HepG2 (cell line): ENCODE results near the gene GLIPR1L1. TPM values are rescaled to one million over a fixed set of nuclear protein-coding genes. Genes with fewer than 3 reads are reported as not detected.

Experiments
- ATAC-seq: fragments of 200-7000 bp; cut with Tn5 transposase; 3 replicates; pipeline ENCODE4 v1.9.1; 2020; ENCODE audit warnings: mild to moderate bottlenecking, moderate library complexity
- BruUV-seq: library from RNA; stranded (reverse); fragments of 400-500 nt; replicated peaks from 2 replicates; lab custom pipeline; 2021; lab: Mats Ljungman, UMichigan
- CTCF ChIA-PET: fragments of 300-600 bp; formaldehyde crosslinking; extraction: SDS; loops from one replicate; lab custom pipeline; 2021; ENCODE audit warnings: low total read pairs, inconsistent platforms, low intra/inter-chr PET ratio; lab: Yijun Ruan, JAX
- POLR2A ChIA-PET: fragments of 350-600 bp; sonication (Branson Sonifier 250); formaldehyde crosslinking; loops from one replicate; lab custom pipeline; 2020; ENCODE audit warnings: antibody characterized with exemption, inconsistent platforms; lab: Yijun Ruan, JAX
- DNase-seq: peaks from one replicate; pipeline ENCODE4 v3.0.0-alpha.2; 2015; ENCODE audit warnings: low spot score
- FAIRE-seq: peaks from 3 replicates; lab custom pipeline; 2011; peaks lifted over from hg19 to GRCh38; lab: Jason Lieb, UNC
- H2AFZ ChIP-seq: one replicate; pipeline ENCODE4 v1.6.1; 2011; ENCODE audit warnings: low read length, inconsistent platforms
- H3K27ac ChIP-seq: fragments of 300-600 bp; 3 replicates; pipeline ENCODE4 v1.8.0; 2011; ENCODE audit warnings: mixed run types, mild to moderate bottlenecking, mixed read lengths, low read length, inconsistent platforms; ENCODE audit not compliant: insufficient read depth; ENCODE audit errors: extremely low read length
- H3K27me3 ChIP-seq, 2 experiments: fragments of 200-600 bp in 1 of 2; 2 replicates in 1 of 2; 3 replicates in 1 of 2; pipeline versions ENCODE4 v1.6.0 to v1.8.0; 2011; ENCODE audit warnings: low read length in 2 of 2, mild to moderate bottlenecking in 2 of 2, moderate library complexity in 2 of 2, inconsistent platforms in 1 of 2; ENCODE audit not compliant: insufficient read depth in 2 of 2, control insufficient read depth in 1 of 2
- H3K36me3 ChIP-seq, 2 experiments: fragments of 200-600 bp in 1 of 2; replicated peaks in 1 of 2; 2 replicates in 1 of 2; 3 replicates in 1 of 2; pipeline versions ENCODE4 v1.5.1 to v1.8.0; 2011; ENCODE audit warnings: low read length in 2 of 2, inconsistent platforms in 1 of 2; ENCODE audit not compliant: insufficient read depth in 2 of 2, control insufficient read depth in 1 of 2
- H3K4me1 ChIP-seq: 2 replicates; pipeline ENCODE4 v1.5.1; 2012; ENCODE audit warnings: low read length, inconsistent platforms; ENCODE audit not compliant: insufficient read depth
- H3K4me2 ChIP-seq: 2 replicates; pipeline ENCODE4 v1.6.0; 2011; ENCODE audit warnings: low read depth, low read length, inconsistent platforms
- H3K4me3 ChIP-seq, 3 experiments: fragments of 200-600 bp in 1 of 3; sonication (generic), shearing (Covaris generic) in 1 of 3; replicated peaks in 1 of 3; 2 replicates each; pipeline ENCODE4 v1.5.1; 2011 to 2016; ENCODE audit warnings: low read length in 3 of 3, inconsistent platforms in 2 of 3, low read depth in 2 of 3, mild to moderate bottlenecking in 2 of 3, control low read depth in 1 of 3, mixed read lengths in 1 of 3; ENCODE audit not compliant: insufficient read depth in 1 of 3
- H3K79me2 ChIP-seq: one replicate; pipeline ENCODE4 v1.6.1; 2011; ENCODE audit warnings: low read length, inconsistent platforms; ENCODE audit not compliant: insufficient read depth
- H3K9ac ChIP-seq: 2 replicates; pipeline ENCODE4 v1.6.0; 2011; ENCODE audit warnings: mild to moderate bottlenecking, low read depth, low read length, inconsistent platforms; ENCODE audit not compliant: insufficient read depth
- H3K9me3 ChIP-seq: 2 replicates; pipeline ENCODE4 v1.5.1; 2012; ENCODE audit warnings: mild to moderate bottlenecking, low read length
- H4K20me1 ChIP-seq: 2 replicates; pipeline ENCODE4 v1.6.0; 2011; ENCODE audit warnings: inconsistent platforms, mild to moderate bottlenecking, low read length, moderate library complexity; ENCODE audit not compliant: insufficient read depth
- ARNT2 ChIP-seq: sonication (generic); formaldehyde crosslinking; IDR thresholded peaks from 2 replicates; pipeline ENCODE4 v1.8.0; 2022; ENCODE audit warnings: mild to moderate bottlenecking, low read depth, missing genetic modification reagents, moderate library complexity
- BCL6 ChIP-seq: IDR thresholded peaks from 2 replicates; pipeline ENCODE4 v1.6.1; 2016; ENCODE audit warnings: missing genetic modification reagents, missing compliant biosample characterization
- DNMT1 ChIP-seq: sonication (generic); formaldehyde crosslinking; IDR thresholded peaks from 2 replicates; pipeline ENCODE4 v1.5.1; 2020; ENCODE audit warnings: mild to moderate bottlenecking, missing genetic modification reagents
- EEA1 ChIP-seq: sonication (generic); formaldehyde crosslinking; IDR thresholded peaks from 2 replicates; pipeline ENCODE4 v1.5.1; 2020; ENCODE audit warnings: mild to moderate bottlenecking, missing genetic modification reagents, borderline replicate concordance
- GZF1 ChIP-seq: sonication (generic); formaldehyde crosslinking; IDR thresholded peaks from 2 replicates; pipeline ENCODE4 v1.5.1; 2020; ENCODE audit warnings: mild to moderate bottlenecking, missing genetic modification reagents
- MAFF ChIP-seq: IDR thresholded peaks from 2 replicates; pipeline ENCODE4 v1.6.1; 2011; ENCODE audit warnings: low read depth, low read length, improper control_type of control experiment
- MEF2D ChIP-seq: sonication (generic); formaldehyde crosslinking; IDR thresholded peaks from 2 replicates; pipeline ENCODE4 v1.5.1; 2020; ENCODE audit warnings: mild to moderate bottlenecking, missing genetic modification reagents
- NFYC ChIP-seq: IDR thresholded peaks from 2 replicates; pipeline ENCODE4 v1.6.1; 2016; ENCODE audit warnings: missing genetic modification reagents, missing compliant biosample characterization
- PHF21A ChIP-seq: sonication (generic); formaldehyde crosslinking; IDR thresholded peaks from 2 replicates; pipeline ENCODE4 v1.5.0; 2020; ENCODE audit warnings: mild to moderate bottlenecking, missing genetic modification reagents
- SCMH1 ChIP-seq: sonication (generic); formaldehyde crosslinking; IDR thresholded peaks from 2 replicates; pipeline ENCODE4 v1.9.0; 2021; ENCODE audit warnings: missing genetic modification reagents, mild to moderate bottlenecking, borderline replicate concordance
- SP2 ChIP-seq: sonication (generic); formaldehyde crosslinking; IDR thresholded peaks from 2 replicates; pipeline ENCODE4 v1.5.1; 2020; ENCODE audit warnings: mild to moderate bottlenecking, missing genetic modification reagents
- STAG1 ChIP-seq: sonication (generic); formaldehyde crosslinking; IDR thresholded peaks from 2 replicates; pipeline ENCODE4 v1.4.0; 2020; ENCODE audit warnings: missing genetic modification reagents
- TP53 ChIP-seq: sonication (generic); formaldehyde crosslinking; conservative IDR thresholded peaks from 2 replicates; pipeline ENCODE4 v1.4.0; 2020; ENCODE audit warnings: missing genetic modification reagents
- ZBTB38 ChIP-seq: sonication (generic); formaldehyde crosslinking; IDR thresholded peaks from 2 replicates; pipeline ENCODE4 v1.5.1; 2020; ENCODE audit warnings: mild to moderate bottlenecking, missing genetic modification reagents
- ZBTB42 ChIP-seq: sonication (generic); formaldehyde crosslinking; IDR thresholded peaks from 2 replicates; pipeline ENCODE4 v1.5.0; 2020; ENCODE audit warnings: mild to moderate bottlenecking, missing genetic modification reagents
- ZNF335 ChIP-seq: sonication (generic); formaldehyde crosslinking; IDR thresholded peaks from 2 replicates; pipeline ENCODE4 v1.4.0; 2020; ENCODE audit warnings: missing genetic modification reagents
- ZNF530 ChIP-seq: sonication (generic); formaldehyde crosslinking; IDR thresholded peaks from 2 replicates; pipeline ENCODE4 v1.5.0; 2020; ENCODE audit warnings: low read depth, mild to moderate bottlenecking, missing genetic modification reagents
- ZNF552 ChIP-seq: sonication (generic); formaldehyde crosslinking; IDR thresholded peaks from 2 replicates; pipeline ENCODE4 v1.9.0; 2022; ENCODE audit warnings: missing genetic modification reagents, mild to moderate bottlenecking, borderline replicate concordance
- ZNF7 ChIP-seq: IDR thresholded peaks from 2 replicates; pipeline ENCODE4 v1.6.1; 2016; ENCODE audit warnings: missing biosample characterization, missing genetic modification reagents
- ZNF766 ChIP-seq: sonication (generic); formaldehyde crosslinking; IDR thresholded peaks from 2 replicates; pipeline ENCODE4 v1.5.0; 2020; ENCODE audit warnings: missing genetic modification reagents, borderline replicate concordance
- ZNF841 ChIP-seq: sonication (generic); formaldehyde crosslinking; IDR thresholded peaks from 2 replicates; pipeline ENCODE4 v1.8.1; 2023; ENCODE audit warnings: missing genetic modification reagents, borderline replicate concordance
- WGBS: methylation state at CpG from one replicate; pipeline ENCODE4 v1.1.6; 2017; ENCODE audit warnings: low lambda C conversion rate; 5-methylcytosine and 5-hydroxymethylcytosine counted together
- in situ Hi-C: cut with HindIII; loops from 2 replicates; pipeline ENCODE4 v1.10.0; 2017; ENCODE audit warnings: low pct_unique_long_range_greater_than_20kb; ENCODE audit not compliant: extremely low pct_ligation_motif_present
- intact Hi-C: fragments of 100-400 bp; cut with micrococcal nuclease; formaldehyde crosslinking; loops from one replicate; pipeline ENCODE4 v1.10.0; 2022; ENCODE audit not compliant: unreplicated experiment
- polyA plus RNA-seq, 8 experiments: library from polyadenylated mRNA; depleted of rRNA in 3 of 8; stranded (reverse) in 7 of 8; unstranded in 1 of 8; fragments of >200 nt; fragmentation: Illumina TruSeq in 4 of 8; extraction: Trizol in 4 of 8; gene quantifications; 2 replicates each; pipeline versions ENCODE4 v1.2.1 to v1.2.3, GENCODE V29; 2011 to 2016; ENCODE audit warnings: low read depth in 4 of 8, missing spikeins in 1 of 8, mixed read lengths in 1 of 8; ENCODE audit not compliant: insufficient read depth in 1 of 8
- total RNA-seq, 5 experiments: library from RNA; depleted of rRNA; stranded (reverse); fragments of >200 nt; fragmentation: Illumina TruSeq; extraction: Trizol; gene quantifications; 2 replicates each; pipeline ENCODE4 v1.2.3, GENCODE V29; 2016; ENCODE audit warnings: low read depth in 1 of 5
- TF ChIP-seq, protein P1 (sequence below): sonication (generic); formaldehyde crosslinking; IDR thresholded peaks from 2 replicates; pipeline ENCODE4 v1.8.1; 2023; ENCODE audit warnings: mild to moderate bottlenecking, inconsistent platforms, moderate library complexity, missing genetic modification reagents, borderline replicate concordance

GLIPR1L1 gene
- total and polyA plus RNA-seq, 2 of the 13 experiments (the other 11 are each of a cell fraction or from before 2014, with no cell fraction given) = not detected

DNA sequence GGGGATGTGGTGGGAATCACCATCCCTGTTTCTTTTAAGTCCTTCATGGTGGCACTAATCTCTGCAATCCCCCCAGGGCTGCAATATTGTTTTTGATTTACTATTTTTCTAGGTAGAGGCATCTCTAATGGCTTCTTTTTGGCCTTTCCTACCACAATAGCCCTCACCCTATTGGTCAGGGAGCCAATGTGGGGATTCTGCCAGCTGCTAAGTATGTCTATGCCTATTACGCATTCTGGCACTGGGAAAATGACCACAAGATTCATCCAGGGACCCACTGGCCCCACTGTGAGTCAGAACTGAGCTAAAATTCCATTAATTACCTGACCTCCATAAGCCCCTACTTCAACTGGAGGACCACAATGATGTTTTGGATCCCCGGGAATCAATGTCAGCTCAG lies 40.5 kb downstream of the GLIPR1L1 start:
- ChIA-PET POLR2A (no interaction called here), CTCF (no interaction called here)
- intact Hi-C loops (no loop called here), in situ Hi-C loops (no loop called here)
- H2AFZ ChIP-seq = no peak overlapping the region
- TF ChIP-seq ARNT2 (CRISPR knock-in tag) (no peak), ZNF7 (CRISPR knock-in tag) (no peak), STAG1 (CRISPR knock-in tag) (no peak), ZNF766 (no peak), ZBTB42 (CRISPR knock-in tag) (no peak), ZNF335 (no peak), ZNF530 (CRISPR knock-in tag) (no peak), MAFF (no peak)
- TF ChIP-seq, protein P1, sequence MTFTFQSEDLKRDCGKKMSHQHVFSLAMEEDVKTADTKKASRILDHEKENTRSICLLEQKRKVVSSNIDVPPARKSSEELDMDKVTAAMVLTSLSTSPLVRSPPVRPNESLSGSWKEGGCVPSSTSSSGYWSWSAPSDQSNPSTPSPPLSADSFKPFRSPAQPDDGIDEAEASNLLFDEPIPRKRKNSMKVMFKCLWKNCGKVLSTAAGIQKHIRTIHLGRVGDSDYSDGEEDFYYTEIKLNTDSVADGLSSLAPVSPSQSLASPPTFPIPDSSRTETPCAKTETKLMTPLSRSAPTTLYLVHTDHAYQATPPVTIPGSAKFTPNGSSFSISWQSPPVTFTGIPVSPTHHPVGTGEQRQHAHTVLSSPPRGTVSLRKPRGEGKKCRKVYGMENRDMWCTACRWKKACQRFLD = no peak
- no peaks in the 10 kb centered on the region for H4K20me1 ChIP-seq
- H3K9me3 ChIP-seq = no peaks in the 10 kb centered on the region
- BruUV-seq = no TSS peak
- no peak for FAIRE-seq
- H3K36me3 ChIP-seq = no peaks in the 10 kb centered on the region
- DNase-seq = no peak
- no peak overlapping the region for H3K27ac ChIP-seq
- H3K4me1 ChIP-seq = no peaks in the 10 kb centered on the region
- no peak overlapping the region for H3K4me2 ChIP-seq
- H3K79me2 ChIP-seq = no peaks in the 10 kb centered on the region
- no peak overlapping the region for H3K9ac ChIP-seq
- WGBS = 6% methylated on average over 2 of the region's 2 CpGs
- ATAC-seq = no peak
- H3K4me3 ChIP-seq = no peak overlapping the region
- no peaks in the 10 kb centered on the region; a peak in 1 of 5 replicates for H3K27me3 ChIP-seq

DNA sequence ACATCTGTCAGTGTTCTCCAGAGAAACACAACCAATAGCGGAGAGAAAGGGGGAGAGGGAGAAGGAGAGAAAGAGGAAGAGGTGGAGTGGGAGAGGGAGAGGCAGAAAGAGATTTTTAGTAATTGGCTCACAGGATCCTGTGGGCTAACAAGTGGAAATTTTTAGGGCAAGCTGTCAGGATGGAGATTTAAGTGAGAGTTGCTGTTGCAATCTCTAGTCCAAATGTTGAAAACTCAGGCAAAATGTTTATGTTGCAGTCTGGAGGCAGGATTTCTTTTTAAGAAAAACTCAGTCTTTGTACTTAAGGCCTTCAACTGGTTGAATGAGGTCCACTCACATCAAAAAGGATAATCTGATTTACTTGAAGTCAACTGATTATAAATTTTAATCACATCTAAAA lies 43.9 kb downstream of the GLIPR1L1 start:
- POLR2A ChIA-PET = no interaction called here
- H3K27me3 ChIP-seq = no peaks in the 10 kb centered on the region
- no peak overlapping the region for H3K4me2 ChIP-seq
- ATAC-seq = no peak
- intact Hi-C loops (no loop called here), in situ Hi-C loops (no loop called here)
- FAIRE-seq = no peak
- no peaks in the 10 kb centered on the region for H3K9me3 ChIP-seq
- no peak overlapping the region for H2AFZ ChIP-seq
- DNase-seq = no peak
- H3K27ac ChIP-seq = no peak overlapping the region
- H4K20me1 ChIP-seq = no peaks in the 10 kb centered on the region
- WGBS = 37% methylated on average over 1 of the region's 1 CpG
- TF ChIP-seq DNMT1 (CRISPR knock-in tag) (no peak), SCMH1 (CRISPR knock-in tag) (no peak), GZF1 (CRISPR knock-in tag) (no peak), MEF2D (no peak), PHF21A (CRISPR knock-in tag) (no peak), EEA1 (CRISPR knock-in tag) (no peak), BCL6 (no peak), NFYC (CRISPR knock-in tag) (no peak), ZBTB38 (CRISPR knock-in tag) (no peak), ZNF552 (CRISPR knock-in tag) (no peak), SP2 (CRISPR knock-in tag) (no peak), TP53 (CRISPR knock-in tag) (no peak), ZNF841 (CRISPR knock-in tag) (no peak)
- H3K4me1 ChIP-seq = no peaks in the 10 kb centered on the region
- BruUV-seq = no TSS peak
- no peak overlapping the region for H3K4me3 ChIP-seq
- no peaks in the 10 kb centered on the region for H3K79me2 ChIP-seq
- CTCF ChIA-PET = no interaction called here
- H3K9ac ChIP-seq = no peak overlapping the region
- no peaks in the 10 kb centered on the region for H3K36me3 ChIP-seq
